K562 treated with DMSO at 1 percent for 48 hours (cell line): ENCODE data around the gene TECR. TPM values are rescaled to one million over a fixed set of nuclear protein-coding genes. Genes with fewer than 3 reads are reported as not detected.

Experiments
- total RNA-seq: library from RNA; unstranded; fragments of 300-600 nt; gene quantifications from 2 replicates; pipeline ENCODE4 v1.2.3, GENCODE V29; 2022; ENCODE audit warnings: low replicate concordance; ENCODE audit errors: extremely low read depth

TECR gene, protein sequence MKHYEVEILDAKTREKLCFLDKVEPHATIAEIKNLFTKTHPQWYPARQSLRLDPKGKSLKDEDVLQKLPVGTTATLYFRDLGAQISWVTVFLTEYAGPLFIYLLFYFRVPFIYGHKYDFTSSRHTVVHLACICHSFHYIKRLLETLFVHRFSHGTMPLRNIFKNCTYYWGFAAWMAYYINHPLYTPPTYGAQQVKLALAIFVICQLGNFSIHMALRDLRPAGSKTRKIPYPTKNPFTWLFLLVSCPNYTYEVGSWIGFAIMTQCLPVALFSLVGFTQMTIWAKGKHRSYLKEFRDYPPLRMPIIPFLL
- total RNA-seq, result not detected in 2 replicates

DNA sequence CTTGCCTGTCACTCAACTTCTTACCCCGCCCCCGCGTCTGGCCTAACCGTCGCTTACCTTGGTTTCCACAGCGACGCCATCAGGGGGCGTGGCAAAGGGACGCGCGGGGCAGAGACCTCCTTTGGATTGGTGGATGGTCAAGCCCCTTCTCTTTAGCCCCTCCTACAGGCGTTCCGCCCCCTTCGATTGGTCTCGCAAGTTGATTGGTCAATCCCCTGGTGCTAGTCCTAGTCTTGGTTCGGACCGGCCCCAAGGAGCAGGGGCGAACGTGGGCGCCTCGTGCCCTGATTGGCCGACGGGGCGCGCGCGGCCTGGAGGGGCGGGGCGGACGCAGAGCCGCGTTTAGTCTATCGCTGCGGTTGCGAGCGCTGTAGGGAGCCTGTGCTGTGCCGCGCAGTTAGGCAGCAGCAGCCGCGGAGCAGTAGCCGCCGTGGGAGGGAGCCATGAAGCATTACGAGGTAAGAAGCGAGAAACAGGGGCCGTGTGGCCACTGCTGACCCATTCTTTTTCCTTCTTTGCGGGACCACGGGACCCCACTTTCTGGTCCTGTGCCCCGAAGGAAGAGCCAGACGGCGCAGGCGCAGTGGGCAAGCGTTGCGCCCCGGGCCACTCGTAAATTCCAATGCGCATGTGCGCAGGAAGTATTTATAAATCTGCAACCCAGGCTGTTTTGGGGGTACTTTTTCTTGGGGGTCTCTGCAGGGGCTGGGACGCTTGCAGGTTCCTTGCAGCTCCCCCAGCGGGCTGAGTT is at the start of gene TECR:
TSS of gene TECR (plus strand) at position 341 of the 751 bp plus-strand sequence. CDS start at position 444, 103 bp downstream.

DNA sequence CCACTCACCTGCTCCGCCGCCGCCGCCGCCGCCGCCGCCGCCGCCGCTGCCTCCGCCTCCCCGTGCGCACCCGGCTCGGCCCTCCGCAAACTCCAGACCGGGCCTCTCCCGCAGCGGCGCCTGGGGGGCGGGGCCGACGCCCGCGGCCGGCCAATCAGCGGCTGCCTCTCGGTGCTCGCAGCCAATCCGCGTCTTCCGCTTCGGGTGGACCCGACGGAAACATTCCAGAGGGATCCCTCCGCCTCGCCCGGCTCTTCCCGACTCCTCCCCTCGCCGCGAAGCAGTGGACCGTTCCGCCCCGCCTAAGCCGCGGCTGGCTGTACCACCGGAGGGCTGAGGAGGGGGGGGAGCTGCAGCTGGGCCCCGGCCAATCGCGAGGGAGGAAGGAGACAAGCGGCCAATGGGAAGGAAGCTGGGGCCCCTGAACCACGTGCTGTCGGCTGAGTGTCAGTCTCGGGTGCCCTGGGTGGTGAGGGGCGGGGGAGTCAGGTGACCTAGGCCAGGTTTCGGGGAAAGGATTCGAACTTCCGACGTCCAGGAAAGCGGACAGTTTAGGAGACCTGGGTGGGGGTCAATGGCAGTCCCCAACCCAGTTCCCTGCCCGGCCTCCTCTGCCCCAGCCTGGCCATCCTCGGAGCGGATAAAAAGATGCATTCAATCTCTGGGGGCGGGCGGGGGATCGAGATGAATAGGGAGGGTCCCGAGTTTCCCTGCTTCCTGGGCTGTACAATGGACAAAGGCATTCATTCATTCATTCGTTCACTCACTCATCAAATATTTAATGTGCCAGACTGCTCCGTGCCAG is 33.2 kb upstream of the TECR start, which contains the start of gene GIPC1:
TSS of gene GIPC1 (minus strand) at position 99 of the 805 bp plus-strand sequence. CDS start 13,151 bp downstream, outside the sequence.

DNA sequence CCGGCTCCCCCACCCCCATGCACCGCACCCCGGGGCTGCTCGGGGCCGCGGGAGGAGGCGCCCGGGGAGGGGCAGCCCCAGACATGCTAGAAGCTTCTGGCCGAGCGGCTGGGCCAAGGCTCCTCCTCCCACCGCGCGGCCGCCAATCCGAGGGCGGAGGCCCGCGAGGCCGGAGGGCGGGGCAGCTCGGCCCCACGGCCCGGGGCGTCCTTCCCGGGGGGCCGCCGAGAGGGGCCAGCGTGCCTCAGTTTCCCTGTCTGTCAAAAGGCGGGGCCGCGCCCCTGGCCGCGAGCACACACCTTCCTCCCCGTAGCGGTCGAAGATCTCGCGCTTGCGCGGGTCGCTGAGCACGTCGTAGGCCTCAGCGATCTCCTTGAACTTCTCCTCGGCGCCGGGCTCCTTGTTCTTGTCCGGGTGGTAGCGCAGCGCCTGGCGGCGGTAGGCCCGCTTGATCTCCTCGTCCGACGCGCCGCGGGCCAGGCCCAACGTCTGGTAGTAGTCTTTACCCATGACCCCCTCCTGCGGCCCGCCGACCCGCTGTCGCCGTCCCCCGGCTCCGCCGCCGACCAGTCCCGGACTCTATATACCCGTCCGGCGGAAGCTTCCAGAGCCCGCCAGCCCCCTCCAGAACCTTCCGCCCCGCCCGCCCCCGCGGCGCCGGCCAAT is 11.4 kb upstream of the TECR start, which contains the start of gene DNAJB1:
TSS of gene DNAJB1 (minus strand) at position 558 of the 666 bp plus-strand sequence. CDS start at position 510, 48 bp downstream.

DNA sequence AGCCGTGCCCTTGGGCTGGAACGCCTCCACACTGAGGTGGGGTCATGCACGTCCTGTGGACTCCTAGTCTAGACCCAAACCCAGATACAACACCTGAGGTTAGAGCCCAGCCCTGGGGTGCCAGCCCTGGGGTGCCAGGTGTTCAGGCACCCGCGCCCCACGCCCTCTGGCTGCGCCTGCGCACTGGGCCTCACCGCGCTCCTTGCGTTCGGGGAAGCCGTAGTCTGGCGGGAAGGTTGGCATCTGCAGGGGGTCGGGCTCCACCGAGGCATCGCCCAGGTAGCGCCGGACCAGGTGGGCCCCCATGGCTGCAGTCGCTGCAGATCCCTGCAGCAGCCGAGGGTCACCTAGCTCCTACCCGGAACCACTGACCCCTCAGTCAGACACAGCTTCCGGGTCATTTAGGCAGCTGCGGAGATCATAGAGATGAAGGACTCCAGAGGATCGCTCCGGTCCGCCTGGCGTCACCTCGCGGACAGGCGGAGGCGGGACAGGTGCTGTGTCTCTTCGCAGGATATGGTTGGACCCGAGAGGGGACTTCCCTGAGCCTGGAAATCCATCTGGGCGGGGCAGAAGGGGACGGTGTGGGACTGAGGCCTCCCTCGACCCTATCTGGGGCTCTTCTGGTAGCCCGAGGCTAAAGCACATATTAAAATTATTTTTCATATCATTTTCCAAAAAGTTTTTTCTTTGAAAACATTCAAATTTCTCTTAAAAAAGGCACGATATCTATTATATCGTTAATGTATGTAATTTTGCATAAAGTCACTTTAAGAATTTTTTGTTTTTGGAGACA is 42.5 kb downstream of the TECR start, which contains the start of gene NDUFB7:
TSS of gene NDUFB7 (minus strand) at position 372 of the 796 bp plus-strand sequence. CDS start at position 306, 66 bp downstream.

DNA sequence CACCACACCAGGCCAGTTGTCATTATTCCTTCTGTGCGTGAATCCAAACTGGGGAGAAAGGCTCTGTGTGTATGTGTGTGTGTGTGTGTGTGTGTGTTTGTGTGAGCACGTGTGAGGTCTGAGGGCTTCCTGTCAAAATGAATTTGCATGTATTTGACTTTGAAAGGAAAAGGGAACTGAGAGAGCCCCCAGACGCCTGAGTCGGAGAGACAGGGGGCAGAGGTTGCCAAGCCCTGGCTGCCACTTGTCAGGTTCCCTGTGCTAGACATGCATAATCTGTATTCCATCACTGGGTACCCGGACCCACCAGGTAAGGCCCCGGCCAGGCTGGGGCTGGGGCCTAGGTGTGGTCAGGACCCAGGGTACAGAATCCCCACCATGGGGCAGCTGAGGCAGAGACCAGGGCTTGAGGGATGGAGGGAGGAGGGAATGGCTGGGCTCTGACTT is 53.5 kb downstream of the TECR start, which contains the start of gene CLEC17A:
TSS of gene CLEC17A (plus strand) at position 191 of the 447 bp plus-strand sequence. CDS start at position 268, 77 bp downstream.

Other genes with a start within 250 kb of the TECR start
- gene ADGRE5, start 148.2 kb upstream of the TECR start, total RNA-seq, result not detected in 2 replicates
- gene DDX39A, start 110.3 kb upstream of the TECR start, total RNA-seq, result not detected in 2 replicates
- 980 TPM in 1 of 2 replicates, not detected in the other for gene PKN1, start 96.3 kb upstream of the TECR start, total RNA-seq
- gene PTGER1, start 54.2 kb upstream of the TECR start, total RNA-seq, result not detected in 2 replicates
- 742 TPM in 1 of 2 replicates, not detected in the other for gene GIPC1, start 33.5 kb upstream of the TECR start, total RNA-seq
- gene DNAJB1, start 11.2 kb upstream of the TECR start, total RNA-seq, result not detected in 2 replicates
- gene NDUFB7, start 42.5 kb downstream of the TECR start, total RNA-seq, result not detected in 2 replicates
- gene CLEC17A, start 53.5 kb downstream of the TECR start, total RNA-seq, result not detected in 2 replicates
- not detected in 2 replicates for gene ADGRE3, start 145.2 kb downstream of the TECR start, total RNA-seq
- not detected in 2 replicates for gene ZNF333, start 160.5 kb downstream of the TECR start, total RNA-seq
- not detected in 2 replicates for gene ADGRE2, start 249.0 kb downstream of the TECR start, total RNA-seq